Adrenal gland (tissue), 12 donors: ENCODE data around the gene HPS3. TPM values are rescaled to one million over a fixed set of nuclear protein-coding genes. Genes with fewer than 3 reads are reported as not detected.

ENCODE experiments used
- DNase-seq, 7 donors: peaks; one replicate each; pipeline ENCODE4 v3.0.0-alpha.2; 2019 to 2020
- H3K27ac ChIP-seq, 5 donors: fragments of 200-600 bp; sonication (generic) in 4 of 5; 1 replicate in 3 of 5; 2 replicates in 2 of 5; pipeline versions ENCODE4 v1.5.1 to v1.8.0; 2016 to 2020; ENCODE audit warnings: mild to moderate bottlenecking in 1 of 5
- H3K27me3 ChIP-seq: fragments of 200-600 bp; 2 replicates; pipeline ENCODE4 v1.8.0; 2021
- H3K36me3 ChIP-seq, 2 donors: fragments of 200-600 bp; replicated peaks in 1 of 2; 1 replicate in 1 of 2; 2 replicates in 1 of 2; pipeline versions ENCODE4 v1.5.1 to v1.8.0; 2018 to 2022
- H3K4me1 ChIP-seq, 2 donors: fragments of 200-600 bp; replicated peaks in 1 of 2; 1 replicate in 1 of 2; 2 replicates in 1 of 2; pipeline versions ENCODE4 v1.5.1 to v1.8.0; 2018 to 2021
- H3K4me3 ChIP-seq, 4 donors: fragments of 200-600 bp; sonication (generic) in 3 of 4; one replicate each; pipeline ENCODE4 v1.5.1; 2016 to 2018
- H3K9me3 ChIP-seq, 3 donors: fragments of 200-600 bp; sonication (generic) in 1 of 3; replicated peaks in 1 of 3; 1 replicate in 2 of 3; 2 replicates in 1 of 3; pipeline versions ENCODE4 v1.5.1 to v1.8.0; 2016 to 2021
- POLR2A ChIP-seq, 2 donors: fragments of 450-650 bp; IDR thresholded peaks; one replicate each; pipeline ENCODE4 v1.6.1; 2017; ENCODE audit warnings: antibody characterized with exemption in 2 of 2, mild to moderate bottlenecking in 2 of 2, moderate library complexity in 1 of 2
- WGBS, 4 donors: extraction: QIAGEN DNeasy Blood & Tissue Kit in 2 of 4; methylation state at CpG; one replicate each; pipeline versions ENCODE4 v1.1.5 to v1.1.7; 2013 to 2017; 5-methylcytosine and 5-hydroxymethylcytosine counted together
- intact Hi-C, 2 donors: fragments of 100-400 bp; cut with DNase I; formaldehyde crosslinking; loops; one replicate each; pipeline versions ENCODE4 v1.14.1 to v1.15.0; 2022 to 2023
- polyA plus RNA-seq, 3 donors: library from polyadenylated mRNA; stranded (reverse); fragments of 200-250 nt in 2 of 3; fragments of 350-450 nt in 1 of 3; fragmentation: Illumina TruSeq in 1 of 3; extraction: RNeasy Lipid Tissue Mini Kit (QIAGEN cat#74804) in 1 of 3; gene quantifications; one replicate each; pipeline ENCODE4 v1.2.3, GENCODE V29; 2013 to 2014
- total RNA-seq, 9 donors: library from RNA; depleted of rRNA in 4 of 9; stranded (reverse); fragments of >200 nt in 4 of 9; fragments of 120-200 nt in 1 of 9; fragmentation: NEBNext Ultra II Directional in 1 of 9; extraction: Animal tissue kit (Norgen Biotek cat#: 25700) in 1 of 9; gene quantifications; one replicate each; pipeline versions ENCODE4 v1.1.0 to v1.2.4, GENCODE V29; 2013 to 2023
- TF ChIP-seq, protein P1 (sequence below), 6 experiments: fragments of 450-650 bp in 4 of 6; fragments of 200-600 bp in 2 of 6; sonication (generic) in 1 of 6; IDR thresholded peaks; 1 replicate in 5 of 6; 2 replicates in 1 of 6; pipeline versions ENCODE4 v1.5.1 to v1.8.0; 2016 to 2021; ENCODE audit warnings: antibody characterized with exemption in 6 of 6, mild to moderate bottlenecking in 2 of 6, moderate library complexity in 1 of 6
- donor health status: healthy with polysubstance abuse.
- donor health status: Bipolar disorder and iron deficiency.
- donor health status: DM: yes; HTN: yes; CAD: no.
- donor health status: DM: no; HTN: no; CAD: no.
- donor health status: DM: no; HTN: no; CAD: no.
- donor health status: DM: yes; HTN: yes; CAD: no.

Gene HPS3
- total and polyA plus RNA-seq, 12 donors: 6.7 to 38.2 (median 28.9) TPM

DNA sequence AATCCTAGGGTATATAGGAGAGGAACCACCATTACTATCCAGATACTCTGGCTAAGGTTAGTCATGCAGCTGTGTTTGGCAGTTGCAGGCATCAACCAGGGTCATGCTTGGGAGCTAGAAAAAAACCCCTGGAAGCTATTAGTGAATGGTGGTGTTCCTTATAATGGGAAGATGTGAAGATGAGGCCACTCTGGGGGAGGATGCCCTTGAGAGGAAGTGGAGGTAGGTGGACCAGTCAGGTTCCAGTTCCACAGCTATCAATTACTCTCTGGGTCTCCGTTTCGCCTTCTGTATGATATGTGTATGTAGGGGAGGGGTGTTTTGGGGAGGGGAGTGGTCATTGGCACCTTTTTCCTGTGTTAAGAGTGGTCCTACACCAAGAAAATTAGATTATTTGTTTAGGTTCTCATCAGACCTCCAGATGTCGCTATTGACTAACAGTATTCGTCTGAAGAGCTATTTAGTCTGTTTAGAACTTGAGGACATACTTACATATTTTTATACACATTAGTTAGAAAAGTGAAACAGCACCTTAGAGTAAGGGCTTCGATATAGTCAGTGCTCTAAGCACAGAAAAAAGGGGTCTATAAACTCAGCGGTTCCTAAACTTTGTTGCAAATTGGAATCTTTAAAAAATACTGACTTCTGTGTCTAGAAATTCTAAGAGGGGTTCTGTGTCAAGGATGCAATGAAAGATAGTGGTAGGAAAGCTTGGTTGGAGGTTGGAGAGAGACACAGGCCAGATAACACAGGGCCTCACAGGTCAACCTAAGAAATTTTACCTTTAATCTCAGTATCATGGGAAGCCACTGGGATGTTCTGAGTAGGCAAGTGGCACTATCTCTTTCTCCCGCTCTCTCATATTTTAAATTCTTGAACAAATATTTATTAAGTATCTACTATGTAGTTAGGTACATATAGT, 9.1 kb upstream of the HPS3 start:
- Histone ChIP-seq H3K36me3 (no peaks in the 10 kb centered on the region), H3K4me1 (peaks cover 0 to 7% of the 10 kb centered on the region in 2 donors), H3K27ac (no peak overlapping the region), H3K4me3 (no peak overlapping the region), H3K9me3 (no peaks in the 10 kb centered on the region), H3K27me3 (no peaks in the 10 kb centered on the region)
- no peak for DNase-seq
- TF ChIP-seq, protein P1, sequence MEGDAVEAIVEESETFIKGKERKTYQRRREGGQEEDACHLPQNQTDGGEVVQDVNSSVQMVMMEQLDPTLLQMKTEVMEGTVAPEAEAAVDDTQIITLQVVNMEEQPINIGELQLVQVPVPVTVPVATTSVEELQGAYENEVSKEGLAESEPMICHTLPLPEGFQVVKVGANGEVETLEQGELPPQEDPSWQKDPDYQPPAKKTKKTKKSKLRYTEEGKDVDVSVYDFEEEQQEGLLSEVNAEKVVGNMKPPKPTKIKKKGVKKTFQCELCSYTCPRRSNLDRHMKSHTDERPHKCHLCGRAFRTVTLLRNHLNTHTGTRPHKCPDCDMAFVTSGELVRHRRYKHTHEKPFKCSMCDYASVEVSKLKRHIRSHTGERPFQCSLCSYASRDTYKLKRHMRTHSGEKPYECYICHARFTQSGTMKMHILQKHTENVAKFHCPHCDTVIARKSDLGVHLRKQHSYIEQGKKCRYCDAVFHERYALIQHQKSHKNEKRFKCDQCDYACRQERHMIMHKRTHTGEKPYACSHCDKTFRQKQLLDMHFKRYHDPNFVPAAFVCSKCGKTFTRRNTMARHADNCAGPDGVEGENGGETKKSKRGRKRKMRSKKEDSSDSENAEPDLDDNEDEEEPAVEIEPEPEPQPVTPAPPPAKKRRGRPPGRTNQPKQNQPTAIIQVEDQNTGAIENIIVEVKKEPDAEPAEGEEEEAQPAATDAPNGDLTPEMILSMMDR (IDR thresholded peaks at IDR 0.05): peak; percentile 48 to 89 (median 78)
- no peak for TF ChIP-seq POLR2A (IDR thresholded peaks at IDR 0.05)
- WGBS, 4 donors: 17 to 19% (median 17%) methylated on average over 7 of the region's 7 CpGs
- intact Hi-C loops: loop anchor here (5.0 to 10.0 kb wide), 2 partner anchors 64 to 152 kb away; no protein-coding TSS in a partner anchor

DNA sequence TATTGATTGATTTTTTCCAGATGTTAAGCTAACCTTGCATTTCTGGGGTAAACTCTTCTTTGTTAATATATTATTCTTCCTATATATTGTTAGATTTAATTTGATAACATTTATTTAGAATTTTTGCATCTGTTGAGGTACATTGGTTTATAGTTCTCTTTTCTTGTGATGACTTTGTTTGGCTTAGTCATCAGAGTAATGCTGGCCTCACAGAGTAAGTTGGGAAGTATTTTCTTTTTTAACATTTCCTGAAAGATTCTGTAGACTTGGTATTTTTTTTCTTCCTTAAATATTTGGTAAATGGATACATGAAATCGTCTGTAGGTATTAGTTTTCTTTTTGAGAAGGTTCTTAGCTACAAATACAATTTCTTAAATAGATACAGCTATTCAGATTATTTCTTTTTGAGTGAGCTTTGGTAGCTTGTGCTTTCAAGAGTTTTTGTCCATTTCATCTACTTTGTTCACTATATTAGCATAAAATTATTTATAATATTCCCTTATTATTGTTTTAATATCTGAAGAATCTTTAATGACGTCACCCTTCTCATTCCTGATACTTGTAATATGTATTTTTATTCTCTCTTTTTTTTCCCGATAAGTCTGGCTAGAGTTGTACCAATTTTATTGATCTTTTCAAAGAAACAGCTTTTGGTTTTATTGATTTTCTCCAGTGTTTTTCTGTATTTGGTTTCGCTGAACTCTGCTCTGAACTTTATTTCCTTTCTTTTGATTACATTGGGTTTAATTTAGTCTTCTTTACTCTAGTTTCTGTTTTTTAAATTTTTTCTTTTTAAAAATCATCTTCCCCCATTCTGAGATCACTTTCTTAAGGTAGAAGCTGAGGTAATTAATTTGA, 6.5 kb upstream of the HPS3 start:
- H3K27ac ChIP-seq: no peak overlapping the region
- no peaks in the 10 kb centered on the region for H3K9me3 ChIP-seq
- intact Hi-C loops: loop anchor here (5.0 to 10.0 kb wide), 2 partner anchors 62 to 149 kb away; no protein-coding TSS in a partner anchor
- H3K4me3 ChIP-seq: no peak overlapping the region
- no peaks in the 10 kb centered on the region for H3K36me3 ChIP-seq
- DNase-seq: no peak
- TF ChIP-seq, protein P1 (IDR thresholded peaks at IDR 0.05): no peak
- no peak for TF ChIP-seq POLR2A (IDR thresholded peaks at IDR 0.05)
- H3K27me3 ChIP-seq: no peaks in the 10 kb centered on the region
- peaks cover 0 to 7% of the 10 kb centered on the region in 2 donors for H3K4me1 ChIP-seq
- whole genome bisulfite sequencing, 4 donors: 75 to 83% (median 76%) methylated on average over 4 of the region's 4 CpGs

DNA sequence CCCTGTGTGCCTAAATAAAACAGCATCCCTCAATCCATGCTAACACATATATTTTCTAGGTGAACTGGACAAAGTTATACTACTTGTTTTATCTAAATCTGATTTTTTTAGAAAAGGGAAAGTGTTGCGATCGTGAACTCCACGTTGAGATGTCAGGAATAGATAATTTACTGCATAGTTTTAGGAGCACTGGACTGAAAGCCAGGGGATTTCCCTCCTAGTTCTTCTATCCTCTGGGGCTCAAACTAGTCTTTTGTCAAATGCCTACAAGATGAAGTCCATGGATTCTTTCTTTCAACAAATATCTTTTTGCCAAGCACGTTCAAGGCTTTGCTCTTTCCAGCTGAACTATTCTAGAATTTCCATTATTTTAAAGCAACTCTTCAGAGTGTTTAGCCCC, 617 bp upstream of the HPS3 start:
- TF ChIP-seq, protein P1 (IDR thresholded peaks at IDR 0.05): no peak
- no peak for TF ChIP-seq POLR2A (IDR thresholded peaks at IDR 0.05)
- H3K4me3 ChIP-seq: peak overlapping the region in 2 of 4 donors; percentile 67 to 74
- H3K9me3 ChIP-seq: no peaks in the 10 kb centered on the region
- peaks cover 0 to 29% of the 10 kb centered on the region in 2 donors for H3K4me1 ChIP-seq
- H3K27me3 ChIP-seq: no peaks in the 10 kb centered on the region
- intact Hi-C loops: loop anchor here in 1 of 2 donors (10.0 kb wide), 1 partner anchor 56 kb away; no protein-coding TSS in a partner anchor
- H3K36me3 ChIP-seq: no peaks in the 10 kb centered on the region
- peak overlapping the region in 4 of 5 donors; percentile 81 to 91 (median 86) for H3K27ac ChIP-seq
- 0 to 5% (median 2%) methylated on average over 4 of the region's 4 CpGs for WGBS, 4 donors
- DNase-seq: no peak

DNA sequence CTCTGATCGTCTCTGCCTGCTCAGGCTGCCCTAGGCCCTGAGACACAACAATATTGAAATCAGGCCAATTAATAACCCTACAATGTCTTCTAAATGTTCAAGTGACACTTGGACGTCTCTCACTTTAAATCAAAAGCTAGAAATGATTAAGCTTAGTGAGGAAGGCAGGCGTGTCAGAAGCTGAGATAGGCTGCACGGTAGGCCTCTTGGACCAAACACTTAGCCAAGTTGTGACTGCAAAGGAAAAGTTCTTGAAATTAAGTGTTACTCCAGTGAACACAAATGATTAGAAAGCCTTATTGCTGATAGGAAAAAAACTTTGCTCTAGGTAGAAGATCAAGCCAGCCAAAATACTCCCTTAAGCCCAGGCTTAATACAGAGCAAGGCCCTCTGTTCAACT, 2.2 kb downstream of the HPS3 start:
- WGBS, 4 donors: 56 to 71% (median 62%) methylated on average over 4 of the region's 4 CpGs
- Histone ChIP-seq H3K36me3 (no peaks in the 10 kb centered on the region), H3K27me3 (no peaks in the 10 kb centered on the region), H3K4me1 (peaks cover 10 to 43% of the 10 kb centered on the region in 2 donors), H3K9me3 (no peaks in the 10 kb centered on the region), H3K27ac (peak overlapping the region in 4 of 5 donors; percentile 20 to 91 (median 36)), H3K4me3 (peak overlapping the region in 1 of 4 donors; percentile 6)
- no peak for DNase-seq
- intact Hi-C loops: no loop called here
- TF ChIP-seq, protein P1 (IDR thresholded peaks at IDR 0.05): no peak
- no peak for TF ChIP-seq POLR2A (IDR thresholded peaks at IDR 0.05)
